Stimulated activated CD8-positive, alpha-beta memory T cell treated with anti-CD3 and anti-CD28 coated beads, Interleukin-15, amount 100 ng/mL, for 48 hours (primary cell): Measurements from ENCODE around the gene SLC16A11.
"Not testable (repeated sequence)": the region's sequence is repeated elsewhere in the genome, so short reads cannot be mapped to it uniquely, and the experiment has no call there.

Experiments
- DNase-seq, 2 donors: peaks; one replicate each; pipeline ENCODE4 v3.0.0-alpha.2; 2020; ENCODE audit warnings: low read depth in 2 of 2

SLC16A11 gene

GRCh38 chr17:7010523-7010922 is 33.4 kb downstream of the SLC16A11 start:
- no peak for DNase-seq

- no peak for DNase-seq
Observed at GRCh38 chr17:7007143-7007542, 36.7 kb downstream of the SLC16A11 start.

GRCh38 chr17:7005716-7006115 is 38.2 kb downstream of the SLC16A11 start:
- no peak for DNase-seq

GRCh38 chr17:7004398-7005253 is 39.3 kb downstream of the SLC16A11 start:
- DNase-seq, result no peak

- DNase-seq, result no peak
Observed at GRCh38 chr17:7003745-7004144, 40.1 kb downstream of the SLC16A11 start.

GRCh38 chr17:7002288-7003047 is 41.4 kb downstream of the SLC16A11 start:
- DNase-seq, result no peak

- no peak for DNase-seq
Observed at GRCh38 chr17:7001318-7001961, 42.5 kb downstream of the SLC16A11 start.

- DNase-seq, result no peak
Observed at GRCh38 chr17:6998855-6999508, 44.9 kb downstream of the SLC16A11 start.

- DNase-seq, result no peak
Observed at GRCh38 chr17:6997171-6997570, 46.7 kb downstream of the SLC16A11 start.

- DNase-seq, result no peak
Observed at GRCh38 chr17:6996256-6997011, 47.5 kb downstream of the SLC16A11 start.

GRCh38 chr17:6995500-6996255 is 48.2 kb downstream of the SLC16A11 start, which contains the start of gene ALOX12:
ALOX12 (plus strand) TSS chr17:6996049; CDS start chr17:6996118, 69 bp downstream.
- no peak for DNase-seq

GRCh38 chr17:6994666-6995256 is 49.1 kb downstream of the SLC16A11 start:
- DNase-seq, result no peak

GRCh38 chr17:6994118-6994598 is 49.7 kb downstream of the SLC16A11 start:
- no peak for DNase-seq

GRCh38 chr17:6993613-6994056 is 50.3 kb downstream of the SLC16A11 start:
- DNase-seq, result not testable (repeated sequence)
